NCI-H510A (cell line): ENCODE results near the gene SP110.
"Not testable (repeated sequence)": the region's sequence is repeated elsewhere in the genome, so short reads cannot be mapped to it uniquely, and the experiment has no call there.

Experiments
- DNase-seq: peaks from one replicate; lab custom pipeline; 2025; lab: John Stamatoyannopoulos, UW

The SP110 gene

GRCh38 chr2:230219419-230220331, at the start of gene SP110:
TSS of gene SP110 (minus strand) at chr2:230219984. CDS start at chr2:230216927, 3,057 bp downstream.
- DNase-seq = peak; percentile 29

GRCh38 chr2:230268606-230269243, 48.9 kb upstream of the SP110 start:
- DNase-seq = no peak

- no peak for DNase-seq
Observed at GRCh38 chr2:230267556-230267955, 47.8 kb upstream of the SP110 start.

- DNase-seq = no peak
Observed at GRCh38 chr2:230267059-230267458, 47.3 kb upstream of the SP110 start.

- DNase-seq = no peak
Observed at GRCh38 chr2:230266638-230267037, 46.9 kb upstream of the SP110 start.

GRCh38 chr2:230264945-230265344, 45.2 kb upstream of the SP110 start:
- not testable (repeated sequence) for DNase-seq

- DNase-seq = no peak
Observed at GRCh38 chr2:230262246-230262645, 42.5 kb upstream of the SP110 start.

- no peak for DNase-seq
Observed at GRCh38 chr2:230258483-230258882, 38.7 kb upstream of the SP110 start.

GRCh38 chr2:230256733-230257332, 37.0 kb upstream of the SP110 start:
- no peak for DNase-seq

GRCh38 chr2:230254152-230254881, 34.5 kb upstream of the SP110 start:
- DNase-seq = no peak

GRCh38 chr2:230250231-230250630, 30.4 kb upstream of the SP110 start:
- DNase-seq = no peak

- DNase-seq = no peak
Observed at GRCh38 chr2:230246206-230246605, 26.4 kb upstream of the SP110 start.

- DNase-seq = no peak
Observed at GRCh38 chr2:230244211-230244610, 24.4 kb upstream of the SP110 start.

- no peak for DNase-seq
Observed at GRCh38 chr2:230234845-230235244, 15.1 kb upstream of the SP110 start.

GRCh38 chr2:230234122-230234722, 14.4 kb upstream of the SP110 start:
- DNase-seq = no peak

- DNase-seq = no peak
Observed at GRCh38 chr2:230231251-230231650, 11.5 kb upstream of the SP110 start.

GRCh38 chr2:230230496-230231200, 10.9 kb upstream of the SP110 start:
- no peak for DNase-seq

- no peak for DNase-seq
Observed at GRCh38 chr2:230230087-230230486, 10.3 kb upstream of the SP110 start.

GRCh38 chr2:230227216-230227615, 7.4 kb upstream of the SP110 start:
- DNase-seq = no peak

- no peak for DNase-seq
Observed at GRCh38 chr2:230226051-230226551, 6.3 kb upstream of the SP110 start.

GRCh38 chr2:230225486-230225885, 5.7 kb upstream of the SP110 start, which contains the start of gene SP140:
TSS of gene SP140 (plus strand) at chr2:230225736. CDS start at chr2:230225845, 109 bp downstream.
- DNase-seq = no peak
